HT1080 (cell line): ENCODE data around the gene VIPR2. TPM values are rescaled to one million over a fixed set of nuclear protein-coding genes. Genes with fewer than 3 reads are reported as not detected.
"Not testable (repeated sequence)": the region's sequence is repeated elsewhere in the genome, so short reads cannot be mapped to it uniquely, and the experiment has no call there.

Source experiments
- DNase-seq: peaks from one replicate; pipeline ENCODE4 v3.0.0-alpha.2; 2015; ENCODE audit warnings: low read depth
- total RNA-seq: library from RNA; depleted of rRNA; stranded (reverse); fragments of >200 nt; shearing (Covaris generic); gene quantifications from 2 replicates; pipeline ENCODE4 v1.2.3, GENCODE V29; 2014

Gene VIPR2
- total RNA-seq, 1 experiment from 2014 or later, result not detected

GRCh38 chr7:158996214-158997109, 148.2 kb downstream of the VIPR2 start:
- no peak for DNase-seq

GRCh38 chr7:158995514-158995913, 149.2 kb downstream of the VIPR2 start:
- DNase-seq, result no peak

- DNase-seq, result no peak
Observed at GRCh38 chr7:158994687-158995086, 150.0 kb downstream of the VIPR2 start.

DNA sequence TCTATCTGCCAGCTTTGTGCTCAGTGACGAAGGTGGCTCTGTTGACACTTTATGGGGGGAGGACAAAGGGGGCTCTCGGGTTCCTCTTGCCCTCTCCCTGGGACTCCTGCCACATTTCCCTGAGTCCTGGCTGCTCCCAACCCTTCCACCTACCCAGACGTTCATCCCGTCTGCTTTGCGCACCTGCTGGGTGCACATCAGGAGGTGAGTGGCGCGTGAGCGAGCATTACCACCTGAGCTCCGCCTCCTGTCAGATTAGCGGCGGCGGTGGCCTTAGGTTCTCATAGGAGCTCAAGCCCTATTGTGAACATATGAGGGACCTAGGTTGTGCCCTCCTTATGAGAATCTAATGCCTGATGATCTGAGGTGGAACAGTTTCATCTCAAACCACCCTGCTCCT, 151.1 kb downstream of the VIPR2 start:
- no peak for DNase-seq

GRCh38 chr7:158992759-158993158, 151.9 kb downstream of the VIPR2 start:
- DNase-seq, result no peak

- no peak for DNase-seq
Observed at GRCh38 chr7:158991824-158992621, 152.6 kb downstream of the VIPR2 start.

GRCh38 chr7:158988996-158989395, 155.7 kb downstream of the VIPR2 start:
- DNase-seq, result no peak

GRCh38 chr7:158988302-158988862, 156.3 kb downstream of the VIPR2 start:
- no peak for DNase-seq

- no peak for DNase-seq
Observed at GRCh38 chr7:158987691-158988090, 157.0 kb downstream of the VIPR2 start.

- DNase-seq, result no peak
Observed at GRCh38 chr7:158985583-158985982, 159.1 kb downstream of the VIPR2 start.

DNA sequence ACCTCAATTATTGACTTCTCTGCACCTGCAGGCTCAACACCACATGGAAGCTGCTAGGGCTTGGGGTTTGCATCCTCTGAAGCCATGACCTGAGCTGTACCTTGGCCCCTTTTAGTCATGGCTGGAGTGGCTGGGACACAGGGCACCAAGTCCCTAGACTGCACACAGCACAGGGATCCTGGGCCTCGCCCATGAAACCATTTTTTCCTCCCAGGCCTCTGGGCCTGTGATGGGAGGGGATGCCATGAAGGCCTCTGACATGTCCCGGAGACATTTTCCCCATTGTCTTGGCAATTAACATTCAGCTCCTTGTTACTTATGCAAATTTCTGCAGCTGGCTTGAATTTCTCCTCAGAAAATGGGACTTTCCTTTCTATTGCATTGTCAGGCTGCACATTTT, 160.7 kb downstream of the VIPR2 start:
- DNase-seq, result not testable (repeated sequence)

DNA sequence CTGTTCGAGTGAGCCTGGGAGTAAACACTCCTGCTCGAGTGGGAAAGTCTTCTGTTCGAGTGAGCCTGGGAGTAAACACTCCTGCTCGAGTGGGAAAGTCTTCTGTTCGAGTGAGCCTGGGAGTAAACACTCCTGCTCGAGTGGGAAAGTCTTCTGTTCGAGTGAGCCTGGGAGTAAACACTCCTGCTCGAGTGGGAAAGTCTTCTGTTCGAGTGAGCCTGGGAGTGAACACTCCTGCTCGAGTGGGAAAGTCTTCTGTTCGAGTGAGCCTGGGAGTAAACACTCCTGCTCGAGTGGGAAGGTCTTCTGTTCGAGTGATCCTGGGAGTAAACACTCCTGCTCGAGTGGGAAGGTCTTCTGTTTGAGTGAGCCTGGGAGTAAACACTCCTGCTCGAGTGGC, 162.6 kb downstream of the VIPR2 start:
- DNase-seq, result not testable (repeated sequence)

- no peak for DNase-seq
Observed at GRCh38 chr7:158979635-158980351, 164.9 kb downstream of the VIPR2 start.

- no peak for DNase-seq
Observed at GRCh38 chr7:158979023-158979529, 165.6 kb downstream of the VIPR2 start.
